OCI-LY3 (cell line): ENCODE results near the gene MS4A18.

Experiments used
- EZH2phosphoT487 ChIP-seq: fragments of 200-600 bp; shearing (Covaris generic); IDR thresholded peaks from 2 replicates; pipeline ENCODE4 v1.6.1; 2018; ENCODE audit warnings: antibody characterized with exemption, mixed run types, low read depth
- TF ChIP-seq, protein P1 (sequence below): fragments of 200-600, 300-600 bp; sonication (generic); IDR thresholded peaks from 2 replicates; pipeline ENCODE4 v1.5.1; 2014; ENCODE audit warnings: antibody characterized with exemption, low read length, low read depth

DNA sequence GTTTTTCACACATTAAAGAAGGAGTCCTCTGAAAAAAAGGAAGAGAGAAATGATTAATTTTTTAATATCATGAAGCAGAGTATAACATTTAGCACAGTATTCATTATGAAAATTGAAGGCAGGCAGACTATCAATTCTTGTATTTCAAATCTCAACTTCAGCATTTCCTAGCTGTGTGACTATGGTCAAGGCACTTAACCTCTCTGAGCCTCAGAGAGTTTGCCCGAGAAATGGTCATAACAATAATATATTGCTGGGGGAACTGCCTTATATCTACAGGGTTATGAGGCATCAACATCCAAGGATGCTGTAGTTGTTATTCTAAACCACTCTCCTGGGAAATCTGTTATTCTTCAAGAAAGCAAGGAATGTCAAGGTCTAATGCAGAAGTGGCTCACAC is 1.1 kb downstream of the MS4A18 start:
- TF ChIP-seq, protein P1, sequence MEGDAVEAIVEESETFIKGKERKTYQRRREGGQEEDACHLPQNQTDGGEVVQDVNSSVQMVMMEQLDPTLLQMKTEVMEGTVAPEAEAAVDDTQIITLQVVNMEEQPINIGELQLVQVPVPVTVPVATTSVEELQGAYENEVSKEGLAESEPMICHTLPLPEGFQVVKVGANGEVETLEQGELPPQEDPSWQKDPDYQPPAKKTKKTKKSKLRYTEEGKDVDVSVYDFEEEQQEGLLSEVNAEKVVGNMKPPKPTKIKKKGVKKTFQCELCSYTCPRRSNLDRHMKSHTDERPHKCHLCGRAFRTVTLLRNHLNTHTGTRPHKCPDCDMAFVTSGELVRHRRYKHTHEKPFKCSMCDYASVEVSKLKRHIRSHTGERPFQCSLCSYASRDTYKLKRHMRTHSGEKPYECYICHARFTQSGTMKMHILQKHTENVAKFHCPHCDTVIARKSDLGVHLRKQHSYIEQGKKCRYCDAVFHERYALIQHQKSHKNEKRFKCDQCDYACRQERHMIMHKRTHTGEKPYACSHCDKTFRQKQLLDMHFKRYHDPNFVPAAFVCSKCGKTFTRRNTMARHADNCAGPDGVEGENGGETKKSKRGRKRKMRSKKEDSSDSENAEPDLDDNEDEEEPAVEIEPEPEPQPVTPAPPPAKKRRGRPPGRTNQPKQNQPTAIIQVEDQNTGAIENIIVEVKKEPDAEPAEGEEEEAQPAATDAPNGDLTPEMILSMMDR, result no peak
- no peak for TF ChIP-seq EZH2phosphoT487
